Bronchial epithelial cell (primary cell): ENCODE data around the gene RIMS4. TPM values are rescaled to one million over a fixed set of nuclear protein-coding genes. Genes with fewer than 3 reads are reported as not detected.
A peak's percentile ranks its signal among the peaks of the same experiment; 100 is the strongest.
"Not testable (repeated sequence)": the region's sequence is repeated elsewhere in the genome, so short reads cannot be mapped to it uniquely, and the experiment has no call there.

Experiments
- DNase-seq: peaks from one replicate; pipeline ENCODE4 v3.0.0-alpha.2; 2010; ENCODE audit warnings: low read depth
- FAIRE-seq: peaks from 2 replicates; lab custom pipeline; 2011; peaks lifted over from hg19 to GRCh38; lab: Jason Lieb, UNC
- H3K27me3 ChIP-seq: 2 replicates; pipeline ENCODE4 v1.5.1; 2011; ENCODE audit warnings: low read length; ENCODE audit not compliant: control insufficient read depth, insufficient read depth
- H3K36me3 ChIP-seq: 2 replicates; pipeline ENCODE4 v1.5.1; 2011; ENCODE audit warnings: low read length; ENCODE audit not compliant: control insufficient read depth, insufficient read depth
- H3K4me3 ChIP-seq: 2 replicates; pipeline ENCODE4 v1.5.1; 2011; ENCODE audit warnings: mild to moderate bottlenecking, low read depth, low read length, control low read depth
- CTCF ChIP-seq: IDR thresholded peaks from 2 replicates; pipeline ENCODE4 v1.5.1; 2011; ENCODE audit warnings: mild to moderate bottlenecking, moderate library complexity, low read length, control low read depth, inconsistent platforms; ENCODE audit not compliant: insufficient read depth, severe bottlenecking
- total RNA-seq: library from RNA; depleted of rRNA; stranded (reverse); fragments of >200 nt; gene quantifications from 2 replicates; pipeline ENCODE4 v1.2.1, GENCODE V29; 2014

RIMS4 gene
- total RNA-seq, 1 donor from 2014 or later, result not detected

GRCh38 chr20:44769481-44769863 lies 40.9 kb downstream of the RIMS4 start:
- no peak for TF ChIP-seq CTCF
- FAIRE-seq (no peak), DNase-seq (no peak)
- Histone ChIP-seq H3K27me3 (peaks cover 3% of the 10 kb centered on the region), H3K4me3 (no peak overlapping the region), H3K36me3 (no peaks in the 10 kb centered on the region)

GRCh38 chr20:44768854-44769480 lies 41.4 kb downstream of the RIMS4 start:
- Histone ChIP-seq H3K36me3 (no peaks in the 10 kb centered on the region), H3K27me3 (peaks cover 3% of the 10 kb centered on the region), H3K4me3 (no peak overlapping the region)
- TF ChIP-seq CTCF, result no peak
- peak; percentile 60 for FAIRE-seq
- DNase-seq, result no peak

GRCh38 chr20:44768256-44768655 lies 42.1 kb downstream of the RIMS4 start:
- FAIRE-seq (no peak), DNase-seq (no peak)
- Histone ChIP-seq H3K27me3 (peaks cover 3% of the 10 kb centered on the region), H3K36me3 (no peaks in the 10 kb centered on the region), H3K4me3 (no peak overlapping the region)
- no peak for TF ChIP-seq CTCF

- H3K27me3 ChIP-seq, result peaks cover 4% of the 10 kb centered on the region
- peak; percentile 70 for FAIRE-seq
Observed at GRCh38 chr20:44765701-44766347, 44.5 kb downstream of the RIMS4 start.

GRCh38 chr20:44765091-44765490 lies 45.3 kb downstream of the RIMS4 start:
- FAIRE-seq, result no peak
- DNase-seq, result no peak
- Histone ChIP-seq H3K36me3 (no peaks in the 10 kb centered on the region), H3K27me3 (peaks cover 4% of the 10 kb centered on the region), H3K4me3 (no peak overlapping the region)
- no peak for TF ChIP-seq CTCF

More at GRCh38 chr20:44765701-44766347, 44.5 kb downstream of the RIMS4 start:
- H3K36me3 ChIP-seq, result no peaks in the 10 kb centered on the region
- H3K4me3 ChIP-seq, result no peak overlapping the region
- no peak for TF ChIP-seq CTCF
- peak; percentile 74 for DNase-seq

- FAIRE-seq, DNase-seq, H3K27me3 ChIP-seq: not testable (repeated sequence)
Observed at GRCh38 chr20:44763798-44764197, 46.5 kb downstream of the RIMS4 start.

More at GRCh38 chr20:44763798-44764197, 46.5 kb downstream of the RIMS4 start:
- H3K4me3 ChIP-seq, H3K36me3 ChIP-seq: not testable (repeated sequence)
